Measurements from ENCODE around the gene GET4.

The GET4 gene

DNA sequence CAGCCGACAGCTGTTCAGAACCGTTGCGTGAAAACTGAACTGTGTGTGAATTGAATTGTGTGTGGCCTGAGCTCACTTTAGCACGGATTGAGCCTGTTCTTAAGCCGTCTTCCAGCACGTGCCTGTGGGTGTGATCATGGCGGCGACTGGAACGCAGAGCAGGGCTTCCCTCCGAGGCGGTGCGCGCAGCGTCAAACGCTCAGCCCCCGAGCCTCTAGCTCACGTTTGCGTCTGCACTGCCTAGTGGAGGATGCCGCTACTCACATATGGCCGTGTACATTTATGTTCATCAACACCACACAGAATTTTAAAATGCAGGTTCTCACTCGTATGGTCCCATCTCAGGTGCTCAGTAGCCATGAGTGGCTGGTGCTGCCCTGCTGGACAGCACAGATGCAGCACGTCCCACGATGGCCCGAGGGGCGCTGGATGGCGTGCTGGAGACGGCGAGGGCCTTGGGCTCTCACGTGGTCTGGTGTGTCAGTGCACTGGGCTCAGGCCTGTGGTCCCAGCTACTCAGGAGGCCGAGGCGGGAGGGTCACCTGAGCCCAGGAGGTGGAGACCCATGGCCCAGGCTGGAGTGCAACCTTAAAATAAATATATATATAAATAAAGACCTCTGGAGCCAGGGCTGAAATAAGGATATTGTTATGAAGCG is 22.1 kb upstream of the GET4 start:
- TF ChIP-seq ZNF214 (tag by site-specific recombination; IDR thresholded peaks at IDR 0.05; ENCODE audit: borderline replicate concordance) = no peak
- TF ChIP-seq, protein P1, sequence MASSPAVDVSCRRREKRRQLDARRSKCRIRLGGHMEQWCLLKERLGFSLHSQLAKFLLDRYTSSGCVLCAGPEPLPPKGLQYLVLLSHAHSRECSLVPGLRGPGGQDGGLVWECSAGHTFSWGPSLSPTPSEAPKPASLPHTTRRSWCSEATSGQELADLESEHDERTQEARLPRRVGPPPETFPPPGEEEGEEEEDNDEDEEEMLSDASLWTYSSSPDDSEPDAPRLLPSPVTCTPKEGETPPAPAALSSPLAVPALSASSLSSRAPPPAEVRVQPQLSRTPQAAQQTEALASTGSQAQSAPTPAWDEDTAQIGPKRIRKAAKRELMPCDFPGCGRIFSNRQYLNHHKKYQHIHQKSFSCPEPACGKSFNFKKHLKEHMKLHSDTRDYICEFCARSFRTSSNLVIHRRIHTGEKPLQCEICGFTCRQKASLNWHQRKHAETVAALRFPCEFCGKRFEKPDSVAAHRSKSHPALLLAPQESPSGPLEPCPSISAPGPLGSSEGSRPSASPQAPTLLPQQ (tag by site-specific recombination; IDR thresholded peaks at IDR 0.05) = no peak
- TF ChIP-seq, protein P2, sequence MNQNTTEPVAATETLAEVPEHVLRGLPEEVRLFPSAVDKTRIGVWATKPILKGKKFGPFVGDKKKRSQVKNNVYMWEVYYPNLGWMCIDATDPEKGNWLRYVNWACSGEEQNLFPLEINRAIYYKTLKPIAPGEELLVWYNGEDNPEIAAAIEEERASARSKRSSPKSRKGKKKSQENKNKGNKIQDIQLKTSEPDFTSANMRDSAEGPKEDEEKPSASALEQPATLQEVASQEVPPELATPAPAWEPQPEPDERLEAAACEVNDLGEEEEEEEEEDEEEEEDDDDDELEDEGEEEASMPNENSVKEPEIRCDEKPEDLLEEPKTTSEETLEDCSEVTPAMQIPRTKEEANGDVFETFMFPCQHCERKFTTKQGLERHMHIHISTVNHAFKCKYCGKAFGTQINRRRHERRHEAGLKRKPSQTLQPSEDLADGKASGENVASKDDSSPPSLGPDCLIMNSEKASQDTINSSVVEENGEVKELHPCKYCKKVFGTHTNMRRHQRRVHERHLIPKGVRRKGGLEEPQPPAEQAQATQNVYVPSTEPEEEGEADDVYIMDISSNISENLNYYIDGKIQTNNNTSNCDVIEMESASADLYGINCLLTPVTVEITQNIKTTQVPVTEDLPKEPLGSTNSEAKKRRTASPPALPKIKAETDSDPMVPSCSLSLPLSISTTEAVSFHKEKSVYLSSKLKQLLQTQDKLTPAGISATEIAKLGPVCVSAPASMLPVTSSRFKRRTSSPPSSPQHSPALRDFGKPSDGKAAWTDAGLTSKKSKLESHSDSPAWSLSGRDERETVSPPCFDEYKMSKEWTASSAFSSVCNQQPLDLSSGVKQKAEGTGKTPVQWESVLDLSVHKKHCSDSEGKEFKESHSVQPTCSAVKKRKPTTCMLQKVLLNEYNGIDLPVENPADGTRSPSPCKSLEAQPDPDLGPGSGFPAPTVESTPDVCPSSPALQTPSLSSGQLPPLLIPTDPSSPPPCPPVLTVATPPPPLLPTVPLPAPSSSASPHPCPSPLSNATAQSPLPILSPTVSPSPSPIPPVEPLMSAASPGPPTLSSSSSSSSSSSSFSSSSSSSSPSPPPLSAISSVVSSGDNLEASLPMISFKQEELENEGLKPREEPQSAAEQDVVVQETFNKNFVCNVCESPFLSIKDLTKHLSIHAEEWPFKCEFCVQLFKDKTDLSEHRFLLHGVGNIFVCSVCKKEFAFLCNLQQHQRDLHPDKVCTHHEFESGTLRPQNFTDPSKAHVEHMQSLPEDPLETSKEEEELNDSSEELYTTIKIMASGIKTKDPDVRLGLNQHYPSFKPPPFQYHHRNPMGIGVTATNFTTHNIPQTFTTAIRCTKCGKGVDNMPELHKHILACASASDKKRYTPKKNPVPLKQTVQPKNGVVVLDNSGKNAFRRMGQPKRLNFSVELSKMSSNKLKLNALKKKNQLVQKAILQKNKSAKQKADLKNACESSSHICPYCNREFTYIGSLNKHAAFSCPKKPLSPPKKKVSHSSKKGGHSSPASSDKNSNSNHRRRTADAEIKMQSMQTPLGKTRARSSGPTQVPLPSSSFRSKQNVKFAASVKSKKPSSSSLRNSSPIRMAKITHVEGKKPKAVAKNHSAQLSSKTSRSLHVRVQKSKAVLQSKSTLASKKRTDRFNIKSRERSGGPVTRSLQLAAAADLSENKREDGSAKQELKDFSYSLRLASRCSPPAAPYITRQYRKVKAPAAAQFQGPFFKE (tag by site-specific recombination; IDR thresholded peaks at IDR 0.05; ENCODE audit: borderline replicate concordance) = no peak
- no peak for TF ChIP-seq HOXA7 (CRISPR knock-in tag; IDR thresholded peaks at IDR 0.05; ENCODE audit: borderline replicate concordance)
- TF ChIP-seq YY2 (tag by site-specific recombination; IDR thresholded peaks at IDR 0.05) = no peak
- TF ChIP-seq PRDM1 (tag by site-specific recombination; IDR thresholded peaks at IDR 0.05) = no peak
- TF ChIP-seq ZXDB (tag by site-specific recombination; IDR thresholded peaks at IDR 0.05) = no peak
- no peak for TF ChIP-seq ZNF48 (tag by site-specific recombination; IDR thresholded peaks at IDR 0.05)
- TF ChIP-seq ZNF768 (tag by site-specific recombination; IDR thresholded peaks at IDR 0.05) = no peak
- TF ChIP-seq ZNF324 (tag by site-specific recombination; IDR thresholded peaks at IDR 0.05) = no peak
- TF ChIP-seq MEIS1 (CRISPR knock-in tag; IDR thresholded peaks at IDR 0.05; ENCODE audit: borderline replicate concordance) = no peak
- TF ChIP-seq, protein P3, sequence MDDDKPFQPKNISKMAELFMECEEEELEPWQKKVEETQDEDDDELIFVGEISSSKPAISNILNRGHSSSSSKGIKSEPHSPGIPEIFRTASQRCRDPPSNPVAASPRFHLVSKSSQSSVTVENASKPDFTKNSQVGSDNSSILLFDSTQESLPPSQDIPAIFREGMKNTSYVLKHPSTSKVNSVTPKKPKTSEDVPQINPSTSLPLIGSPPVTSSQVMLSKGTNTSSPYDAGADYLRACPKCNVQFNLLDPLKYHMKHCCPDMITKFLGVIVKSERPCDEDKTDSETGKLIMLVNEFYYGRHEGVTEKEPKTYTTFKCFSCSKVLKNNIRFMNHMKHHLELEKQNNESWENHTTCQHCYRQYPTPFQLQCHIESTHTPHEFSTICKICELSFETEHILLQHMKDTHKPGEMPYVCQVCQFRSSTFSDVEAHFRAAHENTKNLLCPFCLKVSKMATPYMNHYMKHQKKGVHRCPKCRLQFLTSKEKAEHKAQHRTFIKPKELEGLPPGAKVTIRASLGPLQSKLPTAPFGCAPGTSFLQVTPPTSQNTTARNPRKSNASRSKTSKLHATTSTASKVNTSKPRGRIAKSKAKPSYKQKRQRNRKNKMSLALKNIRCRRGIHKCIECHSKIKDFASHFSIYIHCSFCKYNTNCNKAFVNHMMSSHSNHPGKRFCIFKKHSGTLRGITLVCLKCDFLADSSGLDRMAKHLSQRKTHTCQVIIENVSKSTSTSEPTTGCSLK (tag by site-specific recombination; IDR thresholded peaks at IDR 0.05) = no peak
- TF ChIP-seq ZNF335 (tag by site-specific recombination; conservative IDR thresholded peaks at IDR 0.05) = no peak
- no peak for TF ChIP-seq ZNF350 (tag by site-specific recombination; IDR thresholded peaks at IDR 0.05)
- no peak for TF ChIP-seq ZNF121 (tag by site-specific recombination; IDR thresholded peaks at IDR 0.05)
- no peak for TF ChIP-seq ZNF221 (tag by site-specific recombination; IDR thresholded peaks at IDR 0.05; ENCODE audit: borderline replicate concordance)
- TF ChIP-seq GLI4 (tag by site-specific recombination; IDR thresholded peaks at IDR 0.05) = no peak
- TF ChIP-seq ZFP41 (tag by site-specific recombination; IDR thresholded peaks at IDR 0.05; ENCODE audit: borderline replicate concordance) = no peak
- TF ChIP-seq ZNF114 (tag by site-specific recombination; IDR thresholded peaks at IDR 0.05) = no peak
- H3K36me3 ChIP-seq (ENCODE audit: control insufficient read depth in 2 of 2, insufficient read depth in 1 of 2, low read length in 2 of 2) = peaks cover 6 to 84% of the 10 kb centered on the region in 2 experiments
- CTCF ChIA-PET = interaction anchor here (0.7 to 0.8 kb wide), 2 partner anchors 18 to 77 kb away, joined by 3 read pairs; no protein-coding TSS in a partner anchor
- POLR2A ChIA-PET = no interaction called here
- no peaks in the 10 kb centered on the region for H3K4me1 ChIP-seq (ENCODE audit: control insufficient read depth, insufficient read depth, low read length)
- H3K9me3 ChIP-seq (ENCODE audit: control insufficient read depth, insufficient read depth, low read depth, low read length) = no peaks in the 10 kb centered on the region
- H3K4me3 ChIP-seq (ENCODE audit: low read depth, low read length) = no peak overlapping the region
- no peak overlapping the region for H3K27ac ChIP-seq (ENCODE audit: extremely low read depth, low read depth, low read length)
